GM18861 (cell line): ENCODE data around the gene LMAN2L.

Experiments used
- ATAC-seq: cut with Tn5 transposase; IDR thresholded peaks from one replicate; pipeline ENCODE4 v1.9.1; 2021; ENCODE audit not compliant: unreplicated experiment

LMAN2L gene

GRCh38 chr2:96703021-96703751 lies 36.7 kb downstream of the LMAN2L start:
- no peak for ATAC-seq

DNA sequence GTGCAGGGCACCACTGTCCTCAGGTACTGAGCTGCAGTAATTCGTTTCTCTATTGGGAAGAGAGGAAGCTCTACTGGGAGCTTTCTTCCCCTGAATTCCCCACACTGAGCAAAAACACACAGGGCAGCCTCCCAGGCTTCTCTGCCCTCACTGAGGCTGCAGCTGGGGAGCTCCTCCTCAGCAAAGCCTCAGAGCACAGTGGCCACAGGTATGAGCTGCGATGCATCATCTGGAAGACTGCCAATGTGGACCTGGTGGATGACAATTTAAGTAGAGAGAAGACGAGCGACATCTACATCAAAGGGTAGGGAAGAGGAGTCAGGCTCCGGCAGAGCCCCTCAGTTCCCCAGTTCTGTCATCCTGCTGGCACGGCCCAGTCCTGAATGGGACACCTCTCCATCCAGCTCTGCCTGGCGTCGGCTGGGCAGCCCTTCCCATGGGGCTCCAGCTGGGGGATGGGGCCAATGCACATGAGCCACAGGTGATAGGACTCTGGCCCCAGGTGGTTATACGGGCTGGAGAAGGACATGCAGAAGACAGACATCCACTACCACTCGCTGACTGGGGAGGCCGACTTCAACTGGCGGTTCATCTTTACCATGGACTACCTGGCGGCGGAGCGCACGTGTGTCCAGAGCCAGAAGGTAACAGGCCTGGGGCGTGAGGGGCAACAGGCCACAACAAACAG lies 37.6 kb downstream of the LMAN2L start:
- no peak for ATAC-seq

DNA sequence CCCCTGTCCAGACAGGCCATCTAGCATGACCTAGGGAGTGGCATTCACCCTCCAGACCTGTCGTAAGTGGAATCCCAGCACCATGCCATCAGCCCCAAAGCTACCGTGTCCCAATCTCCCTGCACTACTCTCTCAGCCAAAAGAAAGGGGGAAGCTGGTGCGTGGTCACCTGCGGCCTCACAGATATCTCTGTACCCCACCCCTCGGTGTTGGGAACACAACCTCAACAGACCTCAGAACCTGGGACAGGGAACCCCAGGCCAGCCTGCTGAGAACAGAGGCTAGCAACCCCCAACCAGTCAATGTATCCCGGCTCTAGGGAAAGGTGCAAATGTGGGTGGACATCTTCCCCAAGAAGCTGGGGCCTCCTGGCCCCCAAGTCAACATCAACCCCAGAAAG lies 38.2 kb downstream of the LMAN2L start:
- ATAC-seq, result no peak

DNA sequence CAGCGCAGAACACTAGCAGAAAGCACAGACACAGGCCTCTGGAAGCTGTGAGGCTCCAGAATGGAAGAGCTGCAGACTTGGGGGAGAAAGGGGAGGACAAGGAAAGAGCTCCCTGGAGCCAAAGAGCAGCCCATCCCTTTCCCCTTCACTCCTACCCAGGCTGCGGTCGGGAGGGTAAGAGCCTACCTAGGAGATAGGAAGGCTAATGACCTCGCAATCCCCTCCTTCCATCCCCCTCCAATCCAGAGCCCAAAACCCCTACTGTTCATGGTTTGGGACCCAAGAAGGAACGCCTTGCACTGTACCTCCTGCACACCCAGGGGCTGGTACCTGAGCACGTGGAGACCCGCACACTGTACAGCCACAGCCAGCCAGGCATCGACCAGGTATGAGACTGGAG lies 39.8 kb downstream of the LMAN2L start:
- ATAC-seq, result no peak

- no peak for ATAC-seq
Observed at GRCh38 chr2:96699621-96700020, 40.2 kb downstream of the LMAN2L start.

GRCh38 chr2:96699021-96699420 lies 40.8 kb downstream of the LMAN2L start:
- no peak for ATAC-seq

- no peak for ATAC-seq
Observed at GRCh38 chr2:96698221-96698861, 41.5 kb downstream of the LMAN2L start.

DNA sequence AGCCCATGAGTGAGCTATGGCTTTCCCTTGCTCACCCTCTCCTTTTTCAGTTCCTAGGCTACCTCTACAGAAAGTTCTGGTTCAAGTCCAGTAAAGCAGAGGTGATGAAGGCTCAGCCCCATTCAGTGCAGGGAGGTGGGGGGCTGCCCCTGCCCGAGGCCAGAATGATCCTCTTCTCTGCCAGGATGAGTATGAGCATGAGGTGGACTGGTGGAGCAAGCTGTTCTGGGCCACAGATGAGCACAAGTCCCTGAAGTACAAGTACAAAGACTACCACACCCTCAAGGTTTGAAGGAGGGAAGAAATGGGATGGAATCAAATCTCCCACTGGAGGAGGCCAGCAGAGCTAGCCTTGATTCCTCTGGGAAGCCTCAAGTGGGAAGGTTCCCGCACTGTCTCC lies 42.4 kb downstream of the LMAN2L start:
- no peak for ATAC-seq

- ATAC-seq, result no peak
Observed at GRCh38 chr2:96695602-96696001, 44.3 kb downstream of the LMAN2L start.

DNA sequence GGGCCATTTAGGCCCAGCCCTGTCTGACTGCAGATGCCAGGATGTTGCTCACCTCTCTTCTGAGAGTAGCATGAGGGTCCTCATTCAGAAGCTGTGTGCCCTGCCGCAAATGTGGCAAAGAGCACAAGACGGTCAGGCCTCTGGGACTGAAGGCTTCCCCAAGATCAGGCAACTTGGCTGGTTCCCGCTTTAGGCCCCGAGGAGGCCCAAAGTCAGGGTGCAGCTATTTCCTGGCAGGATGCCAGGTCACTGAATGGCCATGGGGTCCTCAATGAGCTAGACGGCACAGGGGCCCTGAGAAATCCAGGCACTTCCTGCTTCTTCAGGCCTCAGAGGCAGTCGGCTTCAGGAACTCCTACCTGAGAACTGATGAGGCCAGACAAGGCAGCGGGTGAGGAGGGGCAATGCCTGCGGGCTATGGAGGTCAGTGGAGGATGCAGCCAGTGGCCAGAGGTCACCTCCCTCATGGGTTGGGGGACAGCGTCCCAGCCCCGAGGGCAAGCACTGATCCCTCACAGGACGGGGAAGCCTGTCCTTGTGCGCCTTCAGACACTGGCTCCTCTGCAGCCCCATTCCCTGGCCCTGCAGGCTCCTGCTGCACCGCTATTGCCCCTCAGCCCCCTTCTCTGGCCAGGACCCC lies 44.9 kb downstream of the LMAN2L start:
- no peak for ATAC-seq

GRCh38 chr2:96694279-96694678 lies 45.6 kb downstream of the LMAN2L start:
- ATAC-seq, result no peak

DNA sequence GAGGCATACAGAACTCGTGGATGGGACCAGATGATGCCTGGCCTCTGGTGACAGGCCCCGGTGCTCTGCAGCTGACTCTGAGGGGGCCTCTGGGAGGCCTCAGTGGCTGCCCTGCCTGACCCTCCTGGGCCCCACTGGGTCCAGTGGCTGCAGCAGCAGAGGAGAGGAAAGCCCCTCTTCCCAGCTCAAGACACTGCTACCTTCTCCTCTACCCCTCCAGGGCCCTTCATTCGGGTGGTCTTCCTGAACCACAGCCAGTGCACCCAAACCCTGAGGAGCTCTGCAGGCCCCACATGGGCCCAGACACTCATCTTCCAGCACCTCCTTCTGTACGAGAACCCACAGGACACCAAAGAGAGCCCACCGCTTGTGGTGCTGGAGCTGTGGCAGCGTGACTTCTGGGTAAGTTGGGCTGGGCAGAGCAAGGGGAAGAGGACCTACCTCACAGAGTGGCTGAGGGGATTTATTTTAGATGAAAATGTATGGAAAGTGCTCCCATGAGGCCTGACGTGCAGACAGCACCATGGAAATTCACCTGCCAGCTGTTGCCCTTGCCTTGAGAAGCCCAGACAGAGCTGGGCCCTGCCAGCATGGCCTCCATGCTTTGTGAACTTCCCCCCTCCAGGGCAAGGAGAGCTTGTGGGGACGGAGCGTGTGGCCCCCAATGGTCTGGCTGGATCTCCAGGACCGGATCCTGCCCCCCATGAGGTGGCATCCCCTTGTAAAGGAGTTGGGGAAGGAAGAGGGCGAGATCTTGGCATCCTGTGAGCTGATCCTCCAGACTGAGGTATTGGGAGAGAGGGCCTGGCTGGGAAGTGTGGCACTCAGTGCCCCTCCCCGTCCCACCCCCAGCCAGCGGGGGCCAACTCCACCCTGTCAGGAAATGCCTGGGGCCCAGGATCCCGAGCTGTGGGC lies 46.3 kb downstream of the LMAN2L start:
- ATAC-seq, result no peak

DNA sequence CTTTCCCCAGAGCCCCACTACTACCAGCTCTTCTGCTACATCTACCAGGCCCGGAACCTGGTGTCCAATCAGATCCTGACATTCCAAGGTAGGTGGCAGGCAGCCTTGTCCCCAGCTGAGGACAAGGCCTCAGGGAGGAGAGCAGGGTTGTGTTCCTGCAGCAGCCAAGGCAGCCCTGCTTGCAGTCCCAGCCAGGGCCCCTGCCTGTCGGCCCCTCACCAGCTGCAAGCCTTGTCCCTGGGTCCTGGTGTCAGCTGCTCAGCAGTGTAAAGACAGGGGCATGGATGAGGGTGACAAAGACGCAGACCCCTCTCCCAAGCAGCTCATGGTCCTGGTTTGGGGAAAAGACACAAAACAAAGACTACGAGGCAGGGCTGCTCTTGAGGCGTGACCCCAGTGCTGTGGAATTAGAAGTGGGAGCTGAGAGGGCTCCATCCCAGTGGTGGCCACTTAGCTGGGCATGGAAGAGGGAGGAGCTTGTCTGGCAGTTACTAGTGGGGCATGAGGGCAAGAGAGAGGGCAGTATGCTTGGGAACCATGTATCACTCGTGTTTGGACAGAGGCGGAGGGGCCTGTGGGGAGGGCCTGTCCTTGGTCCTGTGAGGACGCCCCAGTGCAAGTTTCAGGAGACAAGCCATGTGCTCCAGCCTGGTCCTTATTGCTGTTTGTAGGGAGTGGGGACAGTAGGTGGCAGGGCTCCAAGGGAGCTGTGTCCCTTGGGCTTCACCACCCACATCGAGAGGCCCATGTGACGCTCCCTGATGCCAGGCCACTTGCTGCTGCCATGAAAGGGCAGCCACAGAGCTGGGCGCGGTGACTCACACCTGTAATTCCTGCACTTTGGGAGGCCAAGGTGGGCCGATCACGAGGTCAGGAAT lies 47.5 kb downstream of the LMAN2L start:
- no peak for ATAC-seq

GRCh38 chr2:96691022-96691612 lies 48.7 kb downstream of the LMAN2L start:
- ATAC-seq, result no peak

DNA sequence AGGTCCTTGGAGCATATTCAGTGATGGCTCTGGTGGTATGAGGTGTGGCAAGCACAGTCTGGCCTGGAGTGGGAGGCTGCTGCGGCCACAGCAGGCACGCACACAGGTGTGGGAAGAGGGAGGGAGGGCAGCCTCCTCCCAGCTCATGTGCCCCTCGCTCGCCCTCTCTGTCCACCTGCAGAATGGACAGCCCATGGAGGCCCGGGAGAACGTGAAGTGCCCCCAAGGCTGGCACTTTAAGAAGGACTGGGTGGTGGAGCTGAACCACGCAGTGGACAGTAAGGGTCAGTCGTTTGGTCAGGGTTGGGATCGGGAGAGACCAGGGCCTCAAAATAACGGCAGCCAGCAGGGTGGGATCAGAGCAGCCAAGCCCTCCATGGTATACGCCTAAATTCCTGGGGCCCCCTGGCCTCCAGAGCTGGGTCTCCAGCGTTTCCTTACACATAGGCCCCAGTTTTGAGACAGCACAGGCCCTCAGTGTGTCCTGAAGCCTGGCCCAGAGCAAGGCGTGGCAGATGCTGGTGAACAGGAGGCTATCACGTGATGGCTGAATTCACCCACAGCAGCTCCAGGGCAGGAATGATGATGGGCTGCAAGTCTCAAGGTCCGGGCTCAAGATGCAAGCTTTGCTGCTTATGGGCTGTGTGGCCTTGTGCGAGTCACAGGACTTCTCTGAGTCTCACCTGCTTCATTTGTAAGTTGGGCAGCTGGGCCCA lies 49.4 kb downstream of the LMAN2L start:
- ATAC-seq, result no peak

DNA sequence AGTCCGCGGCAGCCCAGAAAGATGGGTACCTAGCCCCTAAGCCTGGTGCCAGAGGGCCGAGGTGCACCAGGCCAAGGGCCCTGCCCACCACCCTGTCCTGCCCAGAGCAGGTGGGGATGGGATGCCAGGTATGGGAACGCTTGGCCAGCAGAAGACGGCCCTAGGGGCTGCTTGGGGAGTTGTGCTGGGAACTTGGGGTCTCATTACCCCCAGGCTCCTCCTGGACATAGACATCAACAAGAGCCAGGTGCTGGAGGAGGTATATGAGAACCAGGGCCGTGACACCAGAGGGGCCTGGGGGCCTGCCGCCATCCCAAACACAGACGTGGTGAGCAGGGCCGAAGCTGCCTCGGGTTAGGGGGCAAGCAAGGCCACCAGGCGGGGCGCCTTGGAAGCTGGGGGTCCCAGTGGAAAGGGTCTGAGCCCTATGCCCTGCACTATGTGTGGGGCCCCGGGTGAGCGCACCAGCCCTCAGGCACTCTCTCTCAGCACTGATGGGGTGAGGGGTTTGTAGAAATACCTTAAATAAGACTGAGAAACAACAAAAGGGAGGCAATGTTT lies 50.4 kb downstream of the LMAN2L start:
- ATAC-seq, result no peak

- no peak for ATAC-seq
Observed at GRCh38 chr2:96688649-96689430, 51.0 kb downstream of the LMAN2L start.
